ENCODE data around the gene TSACC.
"Not testable (repeated sequence)": the region's sequence is repeated elsewhere in the genome, so short reads cannot be mapped to it uniquely, and the experiment has no call there.

TSACC gene

GRCh38 chr1:156347331-156347730 lies 9.0 kb downstream of the TSACC start:
- no peak for DNase-seq

GRCh38 chr1:156352481-156352880 lies 14.2 kb downstream of the TSACC start:
- DNase-seq, result not testable (repeated sequence)

- no peak for DNase-seq
These were observed 18.0 kb downstream of the TSACC start for GRCh38 chr1:156356262-156356874.

GRCh38 chr1:156356875-156357534 lies 18.7 kb downstream of the TSACC start:
- DNase-seq, result peak; percentile 76

- no peak for DNase-seq
These were observed 19.7 kb downstream of the TSACC start for GRCh38 chr1:156357977-156358376.

- no peak for DNase-seq
These were observed 20.3 kb downstream of the TSACC start for GRCh38 chr1:156358641-156359040.

- DNase-seq, result no peak
These were observed 20.9 kb downstream of the TSACC start for GRCh38 chr1:156359249-156359648.

- DNase-seq, result no peak
These were observed 21.6 kb downstream of the TSACC start for GRCh38 chr1:156359973-156360372.

GRCh38 chr1:156360534-156360933 lies 22.2 kb downstream of the TSACC start:
- DNase-seq, result no peak

- DNase-seq, result no peak
These were observed 27.4 kb downstream of the TSACC start for GRCh38 chr1:156365754-156366153.

- no peak for DNase-seq
These were observed 28.2 kb downstream of the TSACC start for GRCh38 chr1:156366378-156367166.

GRCh38 chr1:156367383-156368156 lies 29.2 kb downstream of the TSACC start:
- no peak for DNase-seq

GRCh38 chr1:156368157-156368658 lies 29.9 kb downstream of the TSACC start:
- DNase-seq, result no peak

GRCh38 chr1:156368889-156369684 lies 30.8 kb downstream of the TSACC start, which contains the start of gene RHBG:
Gene RHBG (plus strand): TSS chr1:156369211. CDS start chr1:156369250, 39 bp downstream.
- DNase-seq, result no peak

- DNase-seq, result not testable (repeated sequence)
These were observed 31.5 kb downstream of the TSACC start for GRCh38 chr1:156369685-156370286.

GRCh38 chr1:156371553-156372264 lies 33.4 kb downstream of the TSACC start:
- DNase-seq, result peak; percentile 38

- no peak for DNase-seq
These were observed 33.9 kb downstream of the TSACC start for GRCh38 chr1:156372265-156372586.

- DNase-seq, result no peak
These were observed 34.5 kb downstream of the TSACC start for GRCh38 chr1:156372876-156373275.

GRCh38 chr1:156373546-156373945 lies 35.2 kb downstream of the TSACC start:
- no peak for DNase-seq

- DNase-seq, result peak; percentile 30
These were observed 37.8 kb downstream of the TSACC start for GRCh38 chr1:156376146-156376545.

All from CD4-positive, alpha-beta T cell treated with Interleukin-15 for 1 hour (primary cell).